Kidney glomerular epithelial cell (primary cell): Measurements from ENCODE around the gene HAUS7.

Source experiments
- DNase-seq: peaks from one replicate; lab custom pipeline; 2025; lab: John Stamatoyannopoulos, UW

Gene HAUS7

DNA sequence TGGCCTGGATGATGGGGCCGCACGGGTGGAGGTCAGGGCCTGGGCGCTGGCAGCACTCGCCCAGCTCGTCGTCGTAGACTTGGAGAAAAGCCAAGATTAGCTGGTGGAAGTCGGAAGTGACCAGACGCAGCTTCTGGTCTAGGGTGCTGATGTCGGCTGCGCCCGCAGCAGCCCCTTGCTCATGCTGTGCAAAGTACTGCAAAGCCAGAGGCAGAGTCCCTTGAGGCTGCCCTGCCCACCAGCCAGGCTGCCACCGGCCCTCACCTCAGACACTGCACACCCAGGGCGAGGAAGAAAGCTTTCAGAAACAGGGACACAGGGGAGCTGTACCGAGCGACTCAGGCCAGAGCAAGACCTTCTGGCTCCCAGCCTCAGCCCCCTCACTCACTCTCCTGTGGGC lies 14.8 kb downstream of the HAUS7 start:
- DNase-seq = no peak

DNA sequence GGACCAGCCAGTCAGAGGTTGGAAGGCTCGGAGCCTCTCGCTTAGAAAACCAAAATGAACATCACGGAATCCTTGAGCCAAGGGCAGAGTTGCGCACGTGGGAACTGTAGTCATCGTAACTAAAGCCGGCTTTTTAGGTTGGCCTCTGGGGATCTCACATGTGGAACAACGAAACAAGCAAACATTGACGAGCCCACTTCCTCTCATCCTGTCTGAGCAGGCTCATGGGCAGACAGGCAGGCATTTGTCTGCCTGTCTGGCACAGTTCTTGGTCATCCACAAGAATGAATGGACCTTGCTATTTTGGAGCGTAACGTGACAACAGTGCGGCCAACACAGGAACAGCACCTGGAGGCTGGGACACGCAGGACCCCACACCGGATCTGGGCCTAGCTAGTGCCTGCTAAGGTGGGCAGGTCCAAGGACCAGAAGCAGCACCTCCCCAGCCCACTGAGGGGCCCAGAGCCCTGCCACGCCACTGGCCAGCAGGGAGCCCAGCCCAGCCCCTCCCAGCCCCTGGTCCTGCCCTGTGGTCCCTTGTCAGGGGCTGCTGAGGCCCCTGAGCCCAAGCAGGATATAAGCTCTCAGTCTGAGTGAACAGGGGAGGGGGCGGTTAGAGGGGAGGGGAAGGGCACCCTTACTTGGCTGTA lies 15.3 kb downstream of the HAUS7 start:
- no peak for DNase-seq

DNA sequence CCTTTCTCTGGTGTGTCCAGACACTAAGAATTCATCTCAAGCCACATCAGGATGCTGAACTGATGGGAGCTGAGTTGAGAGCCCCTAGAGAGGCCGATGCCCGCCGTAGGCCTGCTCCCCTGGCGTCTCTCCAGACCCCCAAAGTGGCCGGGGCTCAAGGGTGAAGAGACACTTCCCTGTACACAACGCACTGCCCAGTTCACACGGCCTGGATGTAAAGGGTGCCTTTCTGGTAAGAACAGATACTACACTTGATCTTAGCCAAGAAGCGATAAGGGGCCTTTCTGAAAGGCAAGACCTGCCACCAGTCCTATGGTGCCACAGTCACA lies 19.5 kb downstream of the HAUS7 start:
- DNase-seq = no peak

DNA sequence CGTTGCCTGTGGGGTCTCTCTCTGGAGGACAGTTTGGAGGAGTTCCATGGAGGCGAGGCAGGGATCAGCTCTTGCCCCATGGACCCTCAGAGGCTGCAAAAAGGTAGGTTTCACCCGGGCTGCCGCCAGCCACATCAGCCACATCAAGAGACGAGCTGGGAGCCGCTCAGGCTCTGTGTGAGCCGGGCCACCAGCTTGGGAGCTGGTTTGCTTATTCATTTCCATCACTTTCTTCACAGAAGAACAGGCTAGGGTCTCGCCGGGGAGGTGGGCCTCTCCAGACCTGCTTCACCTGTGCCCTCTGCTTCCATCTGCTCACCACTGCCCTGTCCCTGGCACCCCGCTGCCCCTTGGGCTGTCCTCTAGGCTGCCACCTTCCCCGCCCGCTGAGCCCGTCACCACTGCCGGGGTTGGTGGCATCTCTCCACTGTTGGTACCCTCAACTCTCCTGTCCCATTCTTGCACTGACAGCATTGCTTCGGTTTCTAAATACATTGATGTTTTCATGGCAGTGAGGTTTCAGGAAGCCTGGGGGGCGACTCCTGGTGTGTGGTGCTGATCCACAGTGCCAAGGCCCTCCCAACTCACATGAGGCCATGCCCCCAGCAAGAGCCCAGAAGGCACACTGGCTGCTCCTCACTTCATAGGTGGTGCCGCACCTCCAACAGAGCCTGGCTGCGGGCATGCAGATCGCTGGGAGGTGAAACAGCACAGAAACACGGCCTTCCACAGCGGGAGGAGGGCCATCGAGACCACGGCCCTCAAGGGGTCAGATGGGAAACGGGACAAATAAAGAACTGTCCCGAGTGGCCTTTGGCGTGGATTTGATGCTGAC lies 20.0 kb downstream of the HAUS7 start:
- DNase-seq = no peak

- DNase-seq = no peak
Observed at GRCh38 chrX:153449368-153450113, 20.8 kb downstream of the HAUS7 start.

- DNase-seq = no peak
Observed at GRCh38 chrX:153448556-153449367, 21.6 kb downstream of the HAUS7 start.

GRCh38 chrX:153447581-153447960 lies 22.8 kb downstream of the HAUS7 start:
- no peak for DNase-seq

DNA sequence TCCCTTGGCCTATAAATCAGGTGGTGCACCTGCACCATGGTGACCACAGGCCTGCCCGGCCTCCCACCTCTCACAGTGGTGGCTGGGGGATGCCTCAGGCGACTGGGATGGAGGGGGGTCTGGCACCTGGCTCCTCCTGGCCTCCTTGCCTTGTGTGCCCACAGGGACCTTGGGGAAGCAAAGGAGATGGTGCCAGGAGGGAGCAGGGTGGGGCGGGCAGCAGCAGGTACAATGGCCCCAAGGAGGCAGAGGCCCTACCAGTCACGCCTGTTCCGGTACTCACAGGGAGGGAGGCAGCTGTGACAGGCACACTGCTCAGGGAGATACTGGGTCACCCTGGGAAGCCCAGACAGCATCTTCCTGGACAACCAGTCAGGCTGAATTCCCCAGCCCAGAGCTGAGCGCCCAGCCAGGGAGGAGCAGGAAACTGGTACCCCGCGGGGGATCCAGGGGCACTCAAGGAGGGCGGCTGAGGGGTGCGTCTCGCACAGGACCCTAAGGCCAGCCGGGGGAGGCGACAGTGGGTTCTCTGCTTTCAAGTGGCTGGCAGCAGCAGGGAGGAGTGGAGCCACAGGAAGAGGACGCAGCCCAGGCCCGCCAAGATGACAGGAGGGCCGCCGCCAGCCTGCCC lies 23.3 kb downstream of the HAUS7 start:
- DNase-seq = no peak

DNA sequence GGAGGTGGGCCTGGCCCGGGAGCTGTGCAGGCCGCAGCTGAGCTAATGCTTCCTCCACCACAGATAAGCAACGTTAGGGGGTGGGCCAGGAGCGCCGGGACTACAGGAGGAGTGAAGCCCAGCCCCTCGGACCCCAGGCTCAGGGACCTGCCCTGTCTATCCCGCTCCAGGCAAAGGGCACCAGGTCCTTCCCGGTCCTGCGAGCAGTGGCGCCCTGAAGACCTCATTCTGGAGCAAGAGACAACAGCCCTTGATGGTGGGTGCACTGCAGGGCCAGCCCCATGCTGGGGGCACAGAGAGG lies 23.8 kb downstream of the HAUS7 start:
- no peak for DNase-seq

DNA sequence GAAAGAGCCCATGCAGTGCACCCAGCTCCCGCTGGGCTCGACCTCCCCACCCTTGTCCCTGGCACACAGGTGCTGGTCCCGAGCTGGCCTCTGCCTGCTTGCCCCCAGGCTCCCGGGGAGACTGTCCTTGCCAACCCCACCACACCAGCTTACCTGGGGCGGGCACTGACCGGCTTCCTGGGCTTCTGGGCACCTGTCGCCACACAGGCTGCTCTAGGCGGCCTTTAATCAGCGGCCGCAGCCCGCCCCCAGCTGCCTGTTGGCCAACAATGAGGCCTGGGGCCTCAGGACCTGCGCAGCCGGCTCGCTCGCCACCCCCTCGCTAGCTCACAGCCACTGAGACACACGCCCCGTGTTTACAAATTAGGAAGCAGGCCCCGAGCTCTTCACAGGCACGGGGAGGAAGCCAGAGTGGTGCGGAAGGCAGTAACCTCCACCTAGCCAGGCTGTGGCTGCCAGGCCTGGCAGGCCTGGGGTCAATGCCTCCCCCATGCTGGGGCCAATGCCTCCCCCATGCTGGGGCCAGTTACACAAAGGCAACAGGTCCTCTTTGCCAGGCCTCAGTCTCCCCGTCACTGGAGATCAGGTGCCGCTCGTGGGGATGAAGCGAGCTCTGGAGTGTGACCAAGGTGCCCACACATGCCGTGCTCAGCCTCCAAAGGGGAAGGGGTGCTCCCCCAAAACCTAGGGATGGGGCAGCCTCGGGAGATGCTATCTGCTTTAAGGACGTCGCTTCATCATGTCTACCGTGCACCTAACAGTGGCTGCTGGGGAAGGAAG lies 24.3 kb downstream of the HAUS7 start, which contains the start of gene TREX2:
TSS of gene TREX2 (minus strand) at position 201 of the 780 bp plus-strand sequence. CDS start 626 bp downstream, outside the sequence.
- DNase-seq = no peak

DNA sequence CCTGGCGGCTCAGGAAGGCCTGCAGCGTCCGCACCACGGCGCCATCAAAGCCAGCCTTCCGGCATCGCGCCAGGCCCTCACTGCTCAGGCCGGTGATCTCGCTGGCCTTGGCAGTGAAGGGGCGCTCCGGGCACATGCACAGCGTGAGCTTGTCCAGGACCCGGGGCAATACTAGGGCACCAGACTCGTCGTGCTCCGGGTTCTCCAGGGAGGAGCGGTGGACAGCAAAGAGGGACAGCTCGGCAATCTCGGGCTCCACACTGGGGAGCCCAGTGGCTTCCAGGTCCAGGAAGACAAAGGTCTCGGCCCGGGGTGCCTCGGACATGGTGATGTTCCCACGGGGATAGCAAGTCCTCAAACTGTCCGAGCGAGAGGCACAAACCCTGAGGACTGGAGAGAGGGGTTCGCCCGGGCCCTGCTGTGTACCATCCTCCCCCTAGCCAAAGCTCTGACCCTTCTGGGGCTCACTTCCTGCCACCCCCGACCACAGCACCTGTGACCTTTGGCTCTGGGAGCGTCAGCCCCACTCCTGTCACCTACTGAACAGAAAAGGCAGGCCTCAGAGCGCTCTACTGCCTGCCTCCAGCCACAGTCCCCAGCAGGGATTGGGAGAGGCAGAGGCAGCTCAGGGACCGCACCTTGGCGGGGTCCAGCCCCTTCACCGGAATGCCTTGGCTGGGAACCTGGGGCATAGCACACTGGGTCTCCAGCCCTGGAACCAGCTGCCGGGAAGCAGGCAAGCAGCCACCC lies 25.1 kb downstream of the HAUS7 start:
- DNase-seq = no peak

DNA sequence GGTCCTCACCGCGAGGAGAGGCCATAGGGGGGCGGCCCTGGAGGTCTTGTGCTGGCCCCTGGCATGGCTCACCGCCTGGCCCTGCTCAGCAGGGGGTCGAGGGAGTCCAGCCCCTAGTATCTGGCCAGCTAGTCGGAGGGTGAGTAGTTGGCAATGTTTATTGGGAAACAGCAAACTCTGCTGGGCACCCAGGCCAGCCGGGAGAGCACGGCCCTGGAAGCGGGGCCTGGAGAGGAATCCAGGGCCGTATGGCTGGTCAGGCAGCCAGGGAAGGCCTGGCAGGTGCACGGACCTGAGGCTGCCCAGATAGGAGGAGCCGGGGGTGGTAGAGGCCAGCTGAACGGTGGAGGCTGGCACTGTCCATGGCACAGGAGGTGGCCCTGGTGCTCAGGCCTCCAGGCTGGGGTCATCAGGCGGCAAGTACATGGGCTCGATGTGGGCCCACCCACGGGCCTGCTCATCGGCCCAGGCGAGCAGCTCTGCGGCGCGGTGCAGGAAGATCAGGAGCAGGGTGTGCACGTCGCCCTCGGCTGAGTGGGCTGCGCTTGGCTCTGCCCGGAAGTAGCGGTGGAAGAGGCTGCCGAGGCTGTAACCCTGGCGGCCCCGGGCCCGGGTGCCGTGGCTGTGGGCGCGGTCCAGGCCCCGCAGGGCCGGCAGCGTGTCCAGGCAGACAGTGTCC lies 25.9 kb downstream of the HAUS7 start:
- no peak for DNase-seq

- DNase-seq = no peak
Observed at GRCh38 chrX:153443476-153444332, 26.7 kb downstream of the HAUS7 start.

DNA sequence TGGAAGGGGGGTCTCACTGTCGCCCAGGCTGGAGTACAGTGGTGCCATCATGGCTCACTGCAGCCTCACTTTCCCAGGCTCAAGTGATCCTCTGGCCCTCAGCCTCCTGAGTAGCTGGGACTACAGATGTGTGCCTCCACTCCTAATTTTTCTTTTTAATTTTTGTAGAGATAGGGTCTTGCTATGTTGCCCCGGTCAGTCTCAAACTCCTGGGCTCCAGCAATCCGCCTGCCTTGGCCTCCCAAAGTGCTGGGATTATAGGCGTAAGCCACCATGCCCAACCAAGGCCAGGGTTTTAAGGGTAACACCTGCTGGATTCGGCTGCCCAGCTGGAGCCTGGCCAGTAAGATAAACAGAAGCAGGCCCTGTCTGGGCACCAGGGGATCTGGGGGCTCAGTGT lies 27.9 kb downstream of the HAUS7 start:
- no peak for DNase-seq

DNA sequence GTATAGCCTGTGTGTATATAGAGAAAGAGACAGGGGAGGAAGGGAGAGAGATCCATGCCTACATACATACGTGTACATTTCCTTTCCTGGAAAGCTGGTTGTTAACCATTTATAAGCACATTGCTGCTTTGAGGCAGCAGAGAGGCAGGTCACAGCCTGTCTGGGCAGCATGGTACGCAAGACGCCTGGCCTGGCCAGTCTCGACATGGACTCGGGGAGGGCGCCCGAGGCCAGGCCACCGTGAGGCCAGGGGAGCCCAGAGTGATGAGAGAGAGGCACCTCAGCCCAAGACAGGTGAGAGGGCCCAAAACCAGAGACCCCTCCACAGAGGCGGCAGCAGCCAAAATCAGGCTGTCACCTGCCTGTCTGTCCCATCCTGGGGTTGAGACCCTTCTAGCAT lies 28.4 kb downstream of the HAUS7 start:
- no peak for DNase-seq

DNA sequence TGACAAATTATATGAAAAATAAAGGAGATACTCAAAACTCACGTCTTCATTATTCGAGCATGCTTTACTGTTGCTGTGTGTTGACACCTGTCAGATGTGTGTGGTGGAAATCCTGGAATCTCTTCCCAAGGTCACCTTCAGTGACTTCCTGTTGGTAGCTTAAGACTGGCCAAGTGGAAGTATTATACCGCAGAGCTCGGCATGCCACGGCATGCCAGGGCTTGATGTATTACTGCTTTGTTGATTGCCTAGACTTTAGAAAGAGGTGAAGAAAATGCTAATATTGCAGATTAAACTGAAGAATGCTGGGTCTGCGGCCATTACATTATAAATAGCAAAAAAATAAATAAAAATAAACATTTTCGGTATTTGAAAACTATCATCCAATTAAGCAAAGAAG lies 29.1 kb downstream of the HAUS7 start:
- DNase-seq = no peak

GRCh38 chrX:153440556-153441135 lies 29.7 kb downstream of the HAUS7 start:
- no peak for DNase-seq

- no peak for DNase-seq
Observed at GRCh38 chrX:153439977-153440376, 30.4 kb downstream of the HAUS7 start.
